Measurements from ENCODE around the gene HAUS6.

HAUS6 gene

DNA sequence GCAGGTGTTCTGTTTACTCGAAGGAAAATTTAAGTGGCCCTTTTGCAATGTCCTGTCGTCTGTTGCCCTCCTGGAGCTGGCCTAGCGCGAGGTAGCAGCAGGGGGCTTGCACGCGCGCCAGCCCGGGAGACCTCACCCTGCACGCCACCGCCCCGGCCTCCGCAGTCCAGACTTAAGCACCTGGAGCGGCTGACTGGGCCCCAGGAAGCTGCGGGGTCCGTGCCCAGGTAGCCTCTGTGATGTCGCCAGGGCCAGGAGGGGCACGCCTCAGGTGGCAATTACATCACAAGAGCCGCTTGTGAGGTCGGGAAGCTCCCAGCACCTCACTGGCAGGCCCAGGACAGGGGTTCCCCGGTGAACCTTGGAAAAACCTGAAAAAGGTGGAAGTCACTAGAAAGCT, 69.7 kb downstream of the HAUS6 start, which contains the start of gene SAXO1:
SAXO1 (minus strand) TSS at position 195 of the 400 bp plus-strand sequence. CDS start 301 bp downstream, outside the sequence.
- DNase-seq (ENCODE audit: extremely low read depth, low read depth): no peak
- H3K4me3 ChIP-seq (replicated peaks; ENCODE audit: low read depth, low read length): no peak within 1 kb of the TSS
- TF ChIP-seq, protein P1, sequence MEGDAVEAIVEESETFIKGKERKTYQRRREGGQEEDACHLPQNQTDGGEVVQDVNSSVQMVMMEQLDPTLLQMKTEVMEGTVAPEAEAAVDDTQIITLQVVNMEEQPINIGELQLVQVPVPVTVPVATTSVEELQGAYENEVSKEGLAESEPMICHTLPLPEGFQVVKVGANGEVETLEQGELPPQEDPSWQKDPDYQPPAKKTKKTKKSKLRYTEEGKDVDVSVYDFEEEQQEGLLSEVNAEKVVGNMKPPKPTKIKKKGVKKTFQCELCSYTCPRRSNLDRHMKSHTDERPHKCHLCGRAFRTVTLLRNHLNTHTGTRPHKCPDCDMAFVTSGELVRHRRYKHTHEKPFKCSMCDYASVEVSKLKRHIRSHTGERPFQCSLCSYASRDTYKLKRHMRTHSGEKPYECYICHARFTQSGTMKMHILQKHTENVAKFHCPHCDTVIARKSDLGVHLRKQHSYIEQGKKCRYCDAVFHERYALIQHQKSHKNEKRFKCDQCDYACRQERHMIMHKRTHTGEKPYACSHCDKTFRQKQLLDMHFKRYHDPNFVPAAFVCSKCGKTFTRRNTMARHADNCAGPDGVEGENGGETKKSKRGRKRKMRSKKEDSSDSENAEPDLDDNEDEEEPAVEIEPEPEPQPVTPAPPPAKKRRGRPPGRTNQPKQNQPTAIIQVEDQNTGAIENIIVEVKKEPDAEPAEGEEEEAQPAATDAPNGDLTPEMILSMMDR (IDR thresholded peaks at IDR 0.05; ENCODE audit: low read depth, low read length, missing control alignments): no peak

DNA sequence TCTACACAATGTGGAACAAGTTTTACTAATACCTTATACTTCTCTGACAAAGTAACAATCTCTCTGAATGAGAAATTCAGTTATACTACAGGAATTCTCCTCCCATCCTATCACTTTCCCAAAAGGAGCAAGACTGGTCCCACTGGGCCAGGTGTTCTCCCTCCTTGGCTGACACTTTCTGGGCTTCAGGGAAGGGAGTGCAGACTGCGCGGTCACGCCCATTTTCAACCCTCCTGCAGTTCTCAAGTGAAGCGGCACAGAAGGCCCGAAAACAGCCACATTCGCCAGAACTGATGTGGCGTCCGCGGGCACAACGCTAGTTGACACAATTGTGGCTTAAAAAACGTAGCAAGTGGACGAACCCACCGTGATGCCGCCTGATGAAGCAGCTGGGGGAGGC, 70.3 kb downstream of the HAUS6 start:
- no peak overlapping the region for H3K4me3 ChIP-seq (replicated peaks; ENCODE audit: low read depth, low read length)
- TF ChIP-seq, protein P1 (IDR thresholded peaks at IDR 0.05; ENCODE audit: low read depth, low read length, missing control alignments): no peak
- DNase-seq (ENCODE audit: extremely low read depth, low read depth): no peak

DNA sequence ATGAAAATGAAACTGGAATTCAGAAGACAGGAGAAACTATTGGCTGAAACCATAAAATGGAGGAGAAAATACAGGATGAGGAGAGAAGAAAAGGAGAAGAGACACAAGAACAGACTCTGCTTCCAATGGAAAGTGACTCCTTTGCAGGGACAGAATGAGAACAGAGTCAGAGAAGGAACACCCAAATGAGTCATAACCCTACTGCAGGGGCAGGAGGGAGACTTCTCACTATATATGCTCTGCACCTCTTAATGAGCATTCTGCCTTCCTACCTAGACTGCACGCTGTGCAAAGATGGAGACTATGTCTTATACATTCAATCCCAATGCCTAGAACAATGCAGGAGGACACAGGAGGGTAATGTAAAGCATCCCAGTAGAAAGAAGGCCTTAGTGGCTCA, 71.8 kb downstream of the HAUS6 start:
- DNase-seq (ENCODE audit: extremely low read depth, low read depth): no peak
- no peak overlapping the region for H3K4me3 ChIP-seq (replicated peaks; ENCODE audit: low read depth, low read length)
- TF ChIP-seq, protein P1 (IDR thresholded peaks at IDR 0.05; ENCODE audit: low read depth, low read length, missing control alignments): no peak

DNA sequence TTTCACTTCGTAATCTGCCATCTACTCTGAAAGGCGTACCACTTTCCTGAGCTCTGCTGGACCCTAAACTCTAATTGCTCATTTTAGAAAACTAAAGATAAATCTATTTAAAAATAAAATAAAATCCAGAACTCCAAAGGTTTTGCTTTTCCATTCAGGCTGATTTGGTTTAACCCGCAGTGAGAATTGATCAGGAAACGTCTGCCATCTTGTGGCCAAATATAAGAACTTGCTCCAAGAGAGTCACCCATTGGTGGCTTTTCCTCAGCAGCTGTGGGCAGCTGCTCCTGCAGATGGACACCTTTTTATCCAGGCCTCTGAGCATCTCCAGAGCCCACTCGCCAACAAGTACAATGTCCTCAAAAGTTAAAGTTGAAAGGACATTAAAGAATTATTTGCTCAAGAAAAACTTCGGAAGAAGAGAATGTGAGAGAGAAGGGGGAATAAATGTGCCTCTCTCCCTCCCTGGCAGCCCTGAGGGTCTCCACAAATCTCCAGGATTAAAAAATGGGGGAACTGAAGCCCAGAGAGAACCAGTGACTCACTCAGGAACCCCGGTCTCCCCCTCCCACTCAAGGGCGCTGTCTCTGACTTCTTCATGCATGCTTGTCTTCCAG, 73.8 kb downstream of the HAUS6 start:
- DNase-seq (ENCODE audit: extremely low read depth, low read depth): peak; percentile 49
- H3K4me3 ChIP-seq (replicated peaks; ENCODE audit: low read depth, low read length): no peak overlapping the region
- TF ChIP-seq, protein P1 (IDR thresholded peaks at IDR 0.05; ENCODE audit: low read depth, low read length, missing control alignments): peak; percentile 59

DNA sequence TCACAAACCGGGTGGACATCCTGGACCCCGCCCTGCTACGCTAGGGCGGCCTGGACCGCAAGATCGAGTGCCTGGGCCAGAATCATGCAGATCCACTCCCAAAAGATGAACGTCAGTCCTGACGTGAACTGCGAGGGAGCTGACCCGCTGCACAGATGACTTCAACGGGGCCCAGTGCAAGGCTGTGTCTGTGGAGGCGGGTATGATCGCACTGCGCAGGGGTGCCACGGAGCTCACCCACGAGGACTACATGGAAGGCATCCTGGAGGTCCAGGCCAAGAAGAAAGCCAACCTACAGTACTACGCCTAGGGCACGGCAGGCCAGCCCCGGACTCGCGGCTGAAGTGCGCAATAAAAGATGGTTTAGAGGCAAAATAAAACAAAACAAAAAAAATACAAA, 74.9 kb downstream of the HAUS6 start:
- TF ChIP-seq, protein P1 (IDR thresholded peaks at IDR 0.05; ENCODE audit: low read depth, low read length, missing control alignments): no peak
- no peak overlapping the region for H3K4me3 ChIP-seq (replicated peaks; ENCODE audit: low read depth, low read length)
- DNase-seq (ENCODE audit: extremely low read depth, low read depth): no peak

DNA sequence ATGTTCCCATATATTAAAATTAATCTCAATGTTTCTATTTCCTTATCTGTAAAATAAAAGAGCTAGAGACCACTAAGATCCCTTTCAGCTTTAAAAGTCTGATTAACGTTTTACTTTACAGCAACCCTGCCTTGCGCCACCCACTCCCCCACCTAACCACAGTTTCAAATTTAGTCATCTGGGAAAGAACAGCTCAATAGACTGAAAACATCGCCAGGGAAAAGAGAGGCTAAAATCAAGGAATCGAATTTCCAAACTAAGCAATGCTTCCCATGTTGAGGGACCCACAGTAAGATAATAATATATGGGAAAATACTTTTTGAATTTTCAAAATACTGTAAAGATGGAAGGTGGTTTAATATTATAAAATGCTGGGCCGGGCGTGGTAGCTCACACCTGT, 76.3 kb downstream of the HAUS6 start:
- H3K4me3 ChIP-seq (replicated peaks; ENCODE audit: low read depth, low read length): no peak overlapping the region
- DNase-seq (ENCODE audit: extremely low read depth, low read depth): no peak
- TF ChIP-seq, protein P1 (IDR thresholded peaks at IDR 0.05; ENCODE audit: low read depth, low read length, missing control alignments): no peak

DNA sequence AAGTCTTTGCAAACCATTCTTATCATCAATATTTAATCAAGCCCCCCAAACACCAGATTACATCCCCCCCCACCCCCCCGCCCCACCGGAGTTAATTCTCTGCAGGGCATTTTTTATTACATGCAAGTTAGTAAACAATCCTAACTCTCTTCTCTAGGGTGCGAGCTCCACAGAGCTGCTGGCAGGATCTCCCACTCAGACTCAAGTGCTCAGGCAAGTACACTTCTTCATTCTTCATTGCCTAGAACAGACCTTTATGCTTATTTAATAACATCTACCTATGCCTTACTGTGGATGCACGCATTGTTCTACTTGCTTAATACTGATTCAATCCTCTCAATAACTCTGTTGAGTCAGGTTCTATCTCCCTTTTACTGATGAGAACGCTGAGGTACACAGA, 79.6 kb downstream of the HAUS6 start:
- no peak for DNase-seq (ENCODE audit: extremely low read depth, low read depth)
- no peak overlapping the region for H3K4me3 ChIP-seq (replicated peaks; ENCODE audit: low read depth, low read length)
- TF ChIP-seq, protein P1 (IDR thresholded peaks at IDR 0.05; ENCODE audit: low read depth, low read length, missing control alignments): no peak
